ENCODE results near the gene PRKCH.

Gene PRKCH

DNA sequence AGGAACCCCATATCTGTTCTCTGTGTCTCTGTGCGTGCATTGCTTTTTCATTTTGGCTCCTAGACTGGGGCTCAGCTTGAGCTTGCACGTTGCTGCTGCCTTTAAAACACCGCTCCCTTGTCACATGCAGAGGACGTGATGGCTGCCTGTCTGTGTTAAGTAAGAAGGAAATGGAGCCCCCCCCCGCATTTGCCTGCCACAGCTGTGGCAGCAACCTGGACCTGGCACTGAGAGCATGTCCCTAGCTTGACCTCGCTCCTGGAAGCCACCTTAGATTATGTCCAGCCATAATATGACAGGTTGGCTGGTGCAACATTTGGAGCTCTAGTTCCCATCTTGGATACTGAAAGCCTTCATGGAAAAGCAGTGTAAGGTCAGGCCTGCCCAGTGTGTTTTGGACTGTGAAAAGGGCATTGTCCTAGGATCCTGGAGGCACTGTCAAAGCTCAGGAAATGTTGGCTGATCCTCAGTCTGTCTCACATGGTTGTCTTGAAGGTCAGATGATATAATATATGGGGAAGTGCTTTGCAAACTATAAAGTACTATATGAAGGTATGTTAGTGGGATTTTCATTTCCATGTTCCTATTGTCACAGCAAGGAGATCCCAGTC, 73.8 kb downstream of the PRKCH start:
- H3K36me3 ChIP-seq (ENCODE audit: low read length) = no peaks in the 10 kb centered on the region
- no peaks in the 10 kb centered on the region for H3K9me3 ChIP-seq (ENCODE audit: insufficient read depth, low read length)
- no peak overlapping the region for H3K4me2 ChIP-seq (ENCODE audit: low read depth, low read length, poor library complexity, severe bottlenecking)
- no peaks in the 10 kb centered on the region for H4K20me1 ChIP-seq (ENCODE audit: low read depth, low read length)
- H2AFZ ChIP-seq (ENCODE audit: low read depth, low read length, severe bottlenecking) = no peak overlapping the region
- no peak overlapping the region for H3K9ac ChIP-seq (ENCODE audit: low read length)
- H3F3A ChIP-seq (ENCODE audit: insufficient read depth) = no peaks in the 10 kb centered on the region
- no peak for TF ChIP-seq EZH2phosphoT487 (conservative IDR thresholded peaks at IDR 0.05; ENCODE audit: low read length)
- TF ChIP-seq, protein P1, sequence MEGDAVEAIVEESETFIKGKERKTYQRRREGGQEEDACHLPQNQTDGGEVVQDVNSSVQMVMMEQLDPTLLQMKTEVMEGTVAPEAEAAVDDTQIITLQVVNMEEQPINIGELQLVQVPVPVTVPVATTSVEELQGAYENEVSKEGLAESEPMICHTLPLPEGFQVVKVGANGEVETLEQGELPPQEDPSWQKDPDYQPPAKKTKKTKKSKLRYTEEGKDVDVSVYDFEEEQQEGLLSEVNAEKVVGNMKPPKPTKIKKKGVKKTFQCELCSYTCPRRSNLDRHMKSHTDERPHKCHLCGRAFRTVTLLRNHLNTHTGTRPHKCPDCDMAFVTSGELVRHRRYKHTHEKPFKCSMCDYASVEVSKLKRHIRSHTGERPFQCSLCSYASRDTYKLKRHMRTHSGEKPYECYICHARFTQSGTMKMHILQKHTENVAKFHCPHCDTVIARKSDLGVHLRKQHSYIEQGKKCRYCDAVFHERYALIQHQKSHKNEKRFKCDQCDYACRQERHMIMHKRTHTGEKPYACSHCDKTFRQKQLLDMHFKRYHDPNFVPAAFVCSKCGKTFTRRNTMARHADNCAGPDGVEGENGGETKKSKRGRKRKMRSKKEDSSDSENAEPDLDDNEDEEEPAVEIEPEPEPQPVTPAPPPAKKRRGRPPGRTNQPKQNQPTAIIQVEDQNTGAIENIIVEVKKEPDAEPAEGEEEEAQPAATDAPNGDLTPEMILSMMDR (IDR thresholded peaks at IDR 0.05; ENCODE audit: insufficient read depth, low read length, poor library complexity, severe bottlenecking) = no peak
- no peak overlapping the region for H3K27ac ChIP-seq (ENCODE audit: low read depth, low read length)
- H3K27me3 ChIP-seq (ENCODE audit: low read length) = no peaks in the 10 kb centered on the region
- H3K79me2 ChIP-seq (ENCODE audit: insufficient read depth, low read length) = no peaks in the 10 kb centered on the region
- H3K9me2 ChIP-seq (replicated peaks; ENCODE audit: insufficient read depth, low read length) = no peaks in the 10 kb centered on the region
- no peak overlapping the region for H3K4me3 ChIP-seq (ENCODE audit: insufficient read depth, low read length, poor library complexity, severe bottlenecking)

DNA sequence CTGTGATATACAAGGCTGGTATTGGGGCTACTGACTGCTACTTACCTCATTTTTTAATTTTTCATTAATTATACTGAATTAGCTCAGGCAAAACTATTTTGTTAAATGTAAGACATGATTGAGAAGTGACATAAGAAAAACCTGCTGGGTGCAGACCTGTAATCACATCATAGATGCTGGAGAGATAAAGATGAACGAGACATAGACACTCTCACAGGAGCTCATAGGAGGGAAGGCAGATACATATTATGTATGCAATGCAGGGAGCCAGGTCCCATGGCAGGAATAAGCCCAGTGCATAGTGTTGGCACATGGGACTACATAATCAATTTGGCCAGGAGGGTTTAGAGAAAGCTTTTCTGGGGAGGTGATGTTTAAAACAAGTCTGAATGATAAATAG, 74.9 kb downstream of the PRKCH start:
- no peaks in the 10 kb centered on the region for H3K9me2 ChIP-seq (replicated peaks; ENCODE audit: insufficient read depth, low read length)
- H3K27ac ChIP-seq (ENCODE audit: low read depth, low read length) = no peak overlapping the region
- no peaks in the 10 kb centered on the region for H3K36me3 ChIP-seq (ENCODE audit: low read length)
- no peaks in the 10 kb centered on the region for H3K27me3 ChIP-seq (ENCODE audit: low read length)
- no peaks in the 10 kb centered on the region for H3K9me3 ChIP-seq (ENCODE audit: insufficient read depth, low read length)
- H3K9ac ChIP-seq (ENCODE audit: low read length) = no peak overlapping the region
- TF ChIP-seq, protein P1 (IDR thresholded peaks at IDR 0.05; ENCODE audit: insufficient read depth, low read length, poor library complexity, severe bottlenecking) = no peak
- TF ChIP-seq EZH2phosphoT487 (conservative IDR thresholded peaks at IDR 0.05; ENCODE audit: low read length) = no peak
- H2AFZ ChIP-seq (ENCODE audit: low read depth, low read length, severe bottlenecking) = no peak overlapping the region
- H3F3A ChIP-seq (ENCODE audit: insufficient read depth) = no peaks in the 10 kb centered on the region
- H4K20me1 ChIP-seq (ENCODE audit: low read depth, low read length) = no peaks in the 10 kb centered on the region
- no peak overlapping the region for H3K4me2 ChIP-seq (ENCODE audit: low read depth, low read length, poor library complexity, severe bottlenecking)
- no peaks in the 10 kb centered on the region for H3K79me2 ChIP-seq (ENCODE audit: insufficient read depth, low read length)
- H3K4me3 ChIP-seq (ENCODE audit: insufficient read depth, low read length, poor library complexity, severe bottlenecking) = no peak overlapping the region

DNA sequence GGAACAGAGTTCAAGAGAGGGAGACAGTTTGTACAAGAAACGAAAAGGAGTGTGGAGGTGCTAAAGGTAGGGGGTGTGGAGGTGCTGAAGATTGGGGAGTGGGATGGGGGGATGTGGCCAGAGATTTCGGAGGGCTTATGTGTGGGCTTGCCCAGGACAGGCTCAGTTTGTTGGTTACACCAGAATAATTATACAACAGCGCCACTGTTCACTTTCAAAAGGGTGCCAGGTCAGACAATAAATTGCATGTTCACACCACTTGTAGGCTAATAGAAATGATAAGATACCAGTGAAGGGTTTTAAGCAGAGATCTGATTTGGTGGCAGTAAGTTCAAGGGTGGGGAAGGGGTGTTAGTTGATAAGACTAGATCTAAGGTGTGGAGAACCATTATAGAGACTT, 75.3 kb downstream of the PRKCH start:
- Histone ChIP-seq H3K4me3 (ENCODE audit: insufficient read depth, low read length, poor library complexity, severe bottlenecking) (no peak overlapping the region), H2AFZ (ENCODE audit: low read depth, low read length, severe bottlenecking) (no peak overlapping the region), H3K79me2 (ENCODE audit: insufficient read depth, low read length) (no peaks in the 10 kb centered on the region), H3K9me3 (ENCODE audit: insufficient read depth, low read length) (no peaks in the 10 kb centered on the region), H3K4me2 (ENCODE audit: low read depth, low read length, poor library complexity, severe bottlenecking) (no peak overlapping the region), H3K27me3 (ENCODE audit: low read length) (no peaks in the 10 kb centered on the region), H3F3A (ENCODE audit: insufficient read depth) (no peaks in the 10 kb centered on the region), H4K20me1 (ENCODE audit: low read depth, low read length) (no peaks in the 10 kb centered on the region), H3K9ac (ENCODE audit: low read length) (no peak overlapping the region), H3K27ac (ENCODE audit: low read depth, low read length) (no peak overlapping the region), H3K9me2 (replicated peaks; ENCODE audit: insufficient read depth, low read length) (no peaks in the 10 kb centered on the region), H3K36me3 (ENCODE audit: low read length) (no peaks in the 10 kb centered on the region)
- TF ChIP-seq, protein P1 (IDR thresholded peaks at IDR 0.05; ENCODE audit: insufficient read depth, low read length, poor library complexity, severe bottlenecking) = no peak
- TF ChIP-seq EZH2phosphoT487 (conservative IDR thresholded peaks at IDR 0.05; ENCODE audit: low read length) = no peak

Measured in SU-DHL-6 (cell line).